SK-N-SH treated with all-trans-retinoic acid at 6 μM for 48 hours (cell line): ENCODE results near the gene OR13A1.

Experiments used
- CREB5 ChIP-seq: fragments of 250-450 bp; sonication (Bioruptor Pico); IDR thresholded peaks from 2 replicates; pipeline ENCODE4 v1.5.1; 2020; ENCODE audit warnings: low read depth, mild to moderate bottlenecking, moderate library complexity
- PATZ1 ChIP-seq: fragments of 250-450 bp; sonication (Bioruptor Pico); IDR thresholded peaks from 2 replicates; pipeline ENCODE4 v1.8.0; 2020; ENCODE audit warnings: mild to moderate bottlenecking, moderate library complexity, borderline replicate concordance
- POU6F1 ChIP-seq: fragments of 250-450 bp; sonication (Bioruptor Pico); IDR thresholded peaks from 2 replicates; pipeline ENCODE4 v1.8.0; 2021; ENCODE audit warnings: low read depth, mild to moderate bottlenecking, moderate library complexity, borderline replicate concordance
- PPARA ChIP-seq: fragments of 250-450 bp; sonication (Bioruptor Pico); IDR thresholded peaks from 2 replicates; pipeline ENCODE4 v1.5.0; 2020; ENCODE audit warnings: mild to moderate bottlenecking, borderline replicate concordance
- TCF4 ChIP-seq: fragments of 250-450 bp; sonication (Bioruptor Pico); IDR thresholded peaks from 2 replicates; pipeline ENCODE4 v1.8.0; 2021; ENCODE audit warnings: mild to moderate bottlenecking, moderate library complexity, borderline replicate concordance
- ZFP3 ChIP-seq: fragments of 250-450 bp; sonication (Bioruptor Pico); IDR thresholded peaks from 2 replicates; pipeline ENCODE4 v1.5.0; 2020; ENCODE audit warnings: mild to moderate bottlenecking, moderate library complexity
- ZNF70 ChIP-seq: fragments of 450-650 bp; formaldehyde crosslinking; IDR thresholded peaks from 2 replicates; pipeline ENCODE4 v1.5.0; 2020; ENCODE audit warnings: mild to moderate bottlenecking, moderate library complexity

- TF ChIP-seq CREB5 (CRISPR knock-in tag): no peak
- TF ChIP-seq PPARA (CRISPR knock-in tag): no peak
- TF ChIP-seq POU6F1 (CRISPR knock-in tag): no peak
- no peak for TF ChIP-seq ZNF70 (CRISPR knock-in tag)
- no peak for TF ChIP-seq TCF4 (CRISPR knock-in tag)
- TF ChIP-seq PATZ1 (CRISPR knock-in tag): no peak
- no peak for TF ChIP-seq ZFP3 (CRISPR knock-in tag)
These were observed 37.8 kb upstream of the OR13A1 start for GRCh38 chr10:45353186-45353585.
